ENCODE measurements around the gene GRIN3B. TPM values are rescaled to one million over a fixed set of nuclear protein-coding genes. Genes with fewer than 3 reads are reported as not detected.

Gene GRIN3B
- total and polyA plus RNA-seq, 9 of the 15 experiments (the other 6 are each of a cell fraction or from before 2014, with no cell fraction given), result 0.06 to 0.95 (median 0.19) TPM; not detected in 6

- TF ChIP-seq STAT6 (CRISPR knock-in tag; IDR thresholded peaks at IDR 0.05) (no peak), ZNF75A (CRISPR knock-in tag; IDR thresholded peaks at IDR 0.05) (no peak), TOE1 (IDR thresholded peaks at IDR 0.05; ENCODE audit: borderline replicate concordance) (no peak), TOE1 (CRISPR knock-in tag; IDR thresholded peaks at IDR 0.05; ENCODE audit: borderline replicate concordance, low read depth) (no peak), HSF4 (CRISPR knock-in tag; IDR thresholded peaks at IDR 0.05; ENCODE audit: borderline replicate concordance) (no peak), DNMT1 (IDR thresholded peaks at IDR 0.05) (no peak), HMGXB4 (CRISPR knock-in tag; IDR thresholded peaks at IDR 0.05) (no peak), RBFOX2 (IDR thresholded peaks at IDR 0.05; ENCODE audit: low read depth, low read length) (peak; percentile 80), NRF1 (conservative IDR thresholded peaks at IDR 0.05 in 1 of 2, IDR thresholded peaks at IDR 0.05 in 1 of 2) (no peak; a peak in 1 of 4 replicates), RCOR1 (IDR thresholded peaks at IDR 0.05; ENCODE audit: borderline replicate concordance in 1 of 2, low read depth in 2 of 2, low read length in 2 of 2) (peak in 1 of 2 experiments; percentile 30; a peak in 1 of 4 replicates), NCOA4 (IDR thresholded peaks at IDR 0.05; ENCODE audit: partially characterized antibody) (no peak), FOXP4 (CRISPR knock-in tag; IDR thresholded peaks at IDR 0.05; ENCODE audit: borderline replicate concordance) (peak; percentile 52; the same call in 1 of the 2 replicates), ZBTB49 (CRISPR knock-in tag; IDR thresholded peaks at IDR 0.05; ENCODE audit: borderline replicate concordance) (peak; percentile 89), HNRNPL (IDR thresholded peaks at IDR 0.05; ENCODE audit: low read depth, low read length) (no peak), ZNF12 (CRISPR knock-in tag; IDR thresholded peaks at IDR 0.05) (no peak), NR2F6 (CRISPR knock-in tag; IDR thresholded peaks at IDR 0.05) (no peak), MTA3 (IDR thresholded peaks at IDR 0.05; ENCODE audit: borderline replicate concordance) (no peak), COPS2 (conservative IDR thresholded peaks at IDR 0.05) (no peak)
Measured at GRCh38 chr19:1026783-1027649, 26.8 kb downstream of the GRIN3B start (continued).

All from K562 (cell line).